ENCODE measurements around the gene FOXP1. TPM values are rescaled to one million over a fixed set of nuclear protein-coding genes. Genes with fewer than 3 reads are reported as not detected.

Gene FOXP1
- total and polyA plus RNA-seq, 7 experiments from 2014 or later: 104 to 537 (median 444) TPM

DNA sequence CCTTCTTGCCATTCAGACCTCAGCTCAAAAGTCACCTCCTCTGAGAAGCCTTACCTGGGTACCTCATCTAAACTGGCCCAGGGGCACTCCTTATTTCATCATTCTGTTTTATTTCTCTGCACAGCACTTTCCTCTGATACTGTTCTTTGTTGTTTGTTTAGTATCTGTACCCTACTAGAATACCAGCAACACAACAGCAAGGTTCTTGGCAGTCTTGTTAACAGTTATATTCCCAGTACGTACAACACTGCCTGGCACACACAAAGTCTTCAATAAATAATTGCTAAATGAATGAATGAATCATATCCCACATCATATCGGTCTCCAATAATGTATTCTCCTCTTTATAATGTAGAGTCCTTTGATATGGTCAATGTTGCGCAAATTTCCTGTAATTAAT is 188.1 kb downstream of the FOXP1 start:
- ChIA-PET CTCF (interaction anchor here (1.0 kb wide), 1 partner anchor 82 kb away, joined by 5 read pairs; no protein-coding TSS in a partner anchor), POLR2A (interaction anchor here (0.7 to 1.1 kb wide), 3 partner anchors 9 to 86 kb away, joined by 3 to 5 read pairs (median 3); no protein-coding TSS in a partner anchor)
- Mint-ChIP-seq H3K36me3 (peaks cover 4 to 12% (median 7%) of the 10 kb centered on the region in 5 donors), H3K27ac (peak overlapping the region in 8 of 9 donors; percentile 70 to 92 (median 84)), H3K4me3 (peak overlapping the region in 6 of 10 donors; percentile 13 to 71 (median 38)), H3K9me3 (no peaks in the 10 kb centered on the region), H3K4me1 (peaks cover 33 to 95% (median 84%) of the 10 kb centered on the region in 7 donors), H3K27me3 (peaks cover 0 to 46% (median 0%) of the 10 kb centered on the region in 5 donors)
- no peak for DNase-seq
- no peaks in the 10 kb centered on the region for H3K27me3 ChIP-seq (ENCODE audit: control insufficient read depth in 2 of 2, insufficient read depth in 2 of 2, low read length in 2 of 2)
- H3K9me3 ChIP-seq (ENCODE audit: control insufficient read depth in 2 of 3, low read length in 3 of 3): no peaks in the 10 kb centered on the region
- peaks cover 52 to 80% of the 10 kb centered on the region in 2 donors for H3K4me1 ChIP-seq (ENCODE audit: control insufficient read depth in 2 of 2, insufficient read depth in 2 of 2, low read length in 2 of 2)
- H3K36me3 ChIP-seq (ENCODE audit: control insufficient read depth in 2 of 3, insufficient read depth in 3 of 3, low read length in 3 of 3): no peaks in the 10 kb centered on the region
- H3K4me3 ChIP-seq (ENCODE audit: low read length): no peak overlapping the region
- intact Hi-C loops (cut with micrococcal nuclease): loop anchor here (5.0 to 10.0 kb wide), 4 partner anchors 33 to 331 kb away; partner anchors contain the start of gene FOXP1 (in 1 of the 2)
- no peak for ATAC-seq
- peak overlapping the region; percentile 52 for H3K27ac ChIP-seq (ENCODE audit: low read depth, low read length)

DNA sequence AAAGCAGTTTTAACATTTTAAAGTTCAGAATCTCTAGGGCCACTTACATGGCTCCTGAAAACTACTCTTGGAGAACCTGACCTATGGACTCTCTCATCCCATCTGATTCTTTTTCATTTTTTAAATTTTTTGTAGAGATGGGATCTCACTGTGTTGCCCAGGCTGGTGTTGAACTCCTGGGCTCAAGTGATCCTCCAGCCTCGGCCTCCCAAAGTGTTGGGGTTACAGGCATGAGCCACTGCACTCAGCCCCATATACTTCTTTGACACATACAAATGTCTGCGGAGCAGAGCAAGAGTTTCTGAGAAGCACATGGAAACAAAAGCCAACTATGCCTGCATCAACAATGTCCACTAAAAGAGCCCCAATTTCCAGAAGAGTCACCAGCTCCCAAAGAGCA is 189.8 kb downstream of the FOXP1 start:
- H3K4me1 Mint-ChIP-seq: peaks cover 39 to 93% (median 85%) of the 10 kb centered on the region in 7 donors
- Histone ChIP-seq H3K27ac (ENCODE audit: low read depth, low read length) (peak overlapping the region; percentile 37), H3K36me3 (ENCODE audit: control insufficient read depth in 2 of 3, insufficient read depth in 3 of 3, low read length in 3 of 3) (no peaks in the 10 kb centered on the region), H3K4me3 (ENCODE audit: low read length) (no peak overlapping the region), H3K4me1 (ENCODE audit: control insufficient read depth in 2 of 2, insufficient read depth in 2 of 2, low read length in 2 of 2) (peaks cover 46 to 73% of the 10 kb centered on the region in 2 donors), H3K27me3 (ENCODE audit: control insufficient read depth in 2 of 2, insufficient read depth in 2 of 2, low read length in 2 of 2) (no peaks in the 10 kb centered on the region), H3K9me3 (ENCODE audit: control insufficient read depth in 2 of 3, low read length in 3 of 3) (no peaks in the 10 kb centered on the region)
- no peaks in the 10 kb centered on the region for H3K9me3 Mint-ChIP-seq
- CTCF ChIA-PET: no interaction called here
- intact Hi-C loops (cut with micrococcal nuclease): loop anchor here (5.0 to 10.0 kb wide), 8 partner anchors 86 to 329 kb away; partner anchors contain the start of gene FOXP1 (in 2 of the 2)
- H3K4me3 Mint-ChIP-seq: peak overlapping the region in 3 of 10 donors; percentile 22 to 30 (median 27)
- POLR2A ChIA-PET: interaction anchor here (0.6 kb wide), 1 partner anchor 309 kb away, joined by 3 read pairs; no protein-coding TSS in a partner anchor
- H3K27me3 Mint-ChIP-seq: peaks cover 0 to 41% (median 0%) of the 10 kb centered on the region in 5 donors
- no peak for DNase-seq
- H3K36me3 Mint-ChIP-seq: peaks cover 5 to 12% (median 7%) of the 10 kb centered on the region in 5 donors
- H3K27ac Mint-ChIP-seq: peak overlapping the region in 8 of 9 donors; percentile 67 to 92 (median 80)
- no peak for ATAC-seq

DNA sequence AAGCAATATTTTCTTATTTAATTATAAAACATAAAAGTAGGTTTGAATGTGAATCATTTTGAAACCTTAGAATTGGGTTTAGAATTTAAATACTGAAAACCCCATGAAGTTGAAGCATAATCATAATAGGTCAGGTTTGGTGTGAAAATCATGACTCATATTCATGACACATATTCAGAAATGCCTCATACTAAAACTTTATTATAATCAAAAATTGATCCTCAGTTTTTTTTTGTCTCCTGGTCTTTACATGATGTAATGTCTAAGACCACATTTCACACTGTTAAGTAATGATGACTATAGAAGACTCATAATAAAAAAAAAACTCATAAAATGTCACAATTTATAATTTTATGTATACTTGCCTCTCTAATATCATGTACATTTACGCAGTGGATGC is 190.4 kb downstream of the FOXP1 start:
- H3K9me3 ChIP-seq (ENCODE audit: control insufficient read depth in 2 of 3, low read length in 3 of 3): no peaks in the 10 kb centered on the region
- DNase-seq (no peak), ATAC-seq (no peak)
- peaks cover 5 to 12% (median 7%) of the 10 kb centered on the region in 5 donors for H3K36me3 Mint-ChIP-seq
- peaks cover 40 to 74% of the 10 kb centered on the region in 2 donors for H3K4me1 ChIP-seq (ENCODE audit: control insufficient read depth in 2 of 2, insufficient read depth in 2 of 2, low read length in 2 of 2)
- peaks cover 33 to 93% (median 85%) of the 10 kb centered on the region in 7 donors for H3K4me1 Mint-ChIP-seq
- no peaks in the 10 kb centered on the region for H3K27me3 ChIP-seq (ENCODE audit: control insufficient read depth in 2 of 2, insufficient read depth in 2 of 2, low read length in 2 of 2)
- peak overlapping the region in 6 of 9 donors; percentile 19 to 92 (median 75) for H3K27ac Mint-ChIP-seq
- intact Hi-C loops (cut with micrococcal nuclease): loop anchor here (5.0 to 10.0 kb wide), 8 partner anchors 86 to 328 kb away; partner anchors contain the start of gene FOXP1 (in 2 of the 2)
- POLR2A ChIA-PET: no interaction called here
- H3K4me3 ChIP-seq (ENCODE audit: low read length): no peak overlapping the region
- H3K27me3 Mint-ChIP-seq: peaks cover 0 to 36% (median 0%) of the 10 kb centered on the region in 5 donors
- no peaks in the 10 kb centered on the region for H3K36me3 ChIP-seq (ENCODE audit: control insufficient read depth in 2 of 3, insufficient read depth in 3 of 3, low read length in 3 of 3)
- no peaks in the 10 kb centered on the region for H3K9me3 Mint-ChIP-seq
- H3K27ac ChIP-seq (ENCODE audit: low read depth, low read length): peak overlapping the region; percentile 10
- H3K4me3 Mint-ChIP-seq: no peak overlapping the region
- CTCF ChIA-PET: no interaction called here

GRCh38 chr3:71392251-71392650 is 191.3 kb downstream of the FOXP1 start:
- Histone ChIP-seq H3K9me3 (ENCODE audit: control insufficient read depth in 2 of 3, low read length in 3 of 3) (no peaks in the 10 kb centered on the region), H3K27me3 (ENCODE audit: control insufficient read depth in 2 of 2, insufficient read depth in 2 of 2, low read length in 2 of 2) (no peaks in the 10 kb centered on the region), H3K27ac (ENCODE audit: low read depth, low read length) (peak overlapping the region; percentile 81), H3K36me3 (ENCODE audit: control insufficient read depth in 2 of 3, insufficient read depth in 3 of 3, low read length in 3 of 3) (no peaks in the 10 kb centered on the region), H3K4me3 (ENCODE audit: low read length) (no peak overlapping the region), H3K4me1 (ENCODE audit: control insufficient read depth in 2 of 2, insufficient read depth in 2 of 2, low read length in 2 of 2) (peaks cover 31 to 72% of the 10 kb centered on the region in 2 donors)
- peaks cover 5 to 12% (median 7%) of the 10 kb centered on the region in 5 donors for H3K36me3 Mint-ChIP-seq
- H3K27me3 Mint-ChIP-seq: peaks cover 0 to 31% (median 0%) of the 10 kb centered on the region in 5 donors
- H3K4me1 Mint-ChIP-seq: peaks cover 25 to 93% (median 83%) of the 10 kb centered on the region in 7 donors
- DNase-seq: peak in 1 of 9 donors; percentile 23
- H3K9me3 Mint-ChIP-seq: no peaks in the 10 kb centered on the region
- POLR2A ChIA-PET: interaction anchor here (0.6 to 1.7 kb wide), 4 partner anchors 10 to 25 kb away, joined by 3 to 4 read pairs (median 4); no protein-coding TSS in a partner anchor
- peak; percentile 61 for ATAC-seq
- H3K27ac Mint-ChIP-seq: peak overlapping the region in 8 of 9 donors; percentile 83 to 99 (median 92)
- peak overlapping the region in 7 of 10 donors; percentile 49 to 88 (median 83) for H3K4me3 Mint-ChIP-seq
- CTCF ChIA-PET: no interaction called here
- intact Hi-C loops (cut with micrococcal nuclease): loop anchor here (5.0 to 10.0 kb wide), 8 partner anchors 85 to 327 kb away; partner anchors contain the start of gene FOXP1 (in 2 of the 2)

DNA sequence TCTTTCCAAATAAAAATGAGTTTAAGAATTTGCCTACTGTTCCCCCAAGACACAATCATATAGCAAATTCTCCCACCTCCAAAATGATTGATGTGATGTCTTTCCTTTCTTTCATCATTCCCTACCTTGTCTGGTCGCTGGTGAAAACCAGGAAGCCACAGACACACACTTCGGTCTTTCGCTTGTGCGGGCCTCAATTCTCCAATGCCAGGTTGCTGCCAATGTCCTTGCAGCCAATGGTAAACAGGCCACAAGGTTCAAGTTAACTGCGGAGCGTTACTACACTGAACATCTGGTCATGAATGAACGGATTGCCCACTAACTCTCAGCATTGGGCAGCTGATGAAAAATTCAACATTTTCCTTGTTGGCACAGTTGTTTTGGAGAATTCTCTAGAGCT is 192.2 kb downstream of the FOXP1 start:
- no peak overlapping the region for H3K4me3 ChIP-seq (ENCODE audit: low read length)
- ATAC-seq: no peak
- ChIA-PET POLR2A (interaction anchor here (0.7 to 2.4 kb wide), 6 partner anchors 9 to 105 kb away, joined by 3 to 9 read pairs (median 4); no protein-coding TSS in a partner anchor), CTCF (interaction anchor here (0.5 kb wide), 1 partner anchor 837 kb away, joined by 5 read pairs; no protein-coding TSS in a partner anchor)
- Mint-ChIP-seq H3K27ac (peak overlapping the region; percentile 20 to 99 (median 90)), H3K27me3 (peaks cover 0 to 31% (median 0%) of the 10 kb centered on the region in 5 donors), H3K4me1 (peaks cover 23 to 93% (median 83%) of the 10 kb centered on the region in 7 donors), H3K9me3 (no peaks in the 10 kb centered on the region), H3K4me3 (peak overlapping the region in 9 of 10 donors; percentile 60 to 88 (median 83)), H3K36me3 (peaks cover 5 to 16% (median 8%) of the 10 kb centered on the region in 5 donors)
- H3K27me3 ChIP-seq (ENCODE audit: control insufficient read depth in 2 of 2, insufficient read depth in 2 of 2, low read length in 2 of 2): no peaks in the 10 kb centered on the region
- H3K9me3 ChIP-seq (ENCODE audit: control insufficient read depth in 2 of 3, low read length in 3 of 3): no peaks in the 10 kb centered on the region
- intact Hi-C loops (cut with micrococcal nuclease): loop anchor here (2.0 to 10.0 kb wide), 12 partner anchors 21 to 327 kb away; partner anchors contain the start of gene FOXP1 (in 2 of the 2)
- no peaks in the 10 kb centered on the region for H3K36me3 ChIP-seq (ENCODE audit: control insufficient read depth in 2 of 3, insufficient read depth in 3 of 3, low read length in 3 of 3)
- peak overlapping the region; percentile 81 for H3K27ac ChIP-seq (ENCODE audit: low read depth, low read length)
- H3K4me1 ChIP-seq (ENCODE audit: control insufficient read depth in 2 of 2, insufficient read depth in 2 of 2, low read length in 2 of 2): peaks cover 29 to 74% of the 10 kb centered on the region in 2 donors
- no peak for DNase-seq

DNA sequence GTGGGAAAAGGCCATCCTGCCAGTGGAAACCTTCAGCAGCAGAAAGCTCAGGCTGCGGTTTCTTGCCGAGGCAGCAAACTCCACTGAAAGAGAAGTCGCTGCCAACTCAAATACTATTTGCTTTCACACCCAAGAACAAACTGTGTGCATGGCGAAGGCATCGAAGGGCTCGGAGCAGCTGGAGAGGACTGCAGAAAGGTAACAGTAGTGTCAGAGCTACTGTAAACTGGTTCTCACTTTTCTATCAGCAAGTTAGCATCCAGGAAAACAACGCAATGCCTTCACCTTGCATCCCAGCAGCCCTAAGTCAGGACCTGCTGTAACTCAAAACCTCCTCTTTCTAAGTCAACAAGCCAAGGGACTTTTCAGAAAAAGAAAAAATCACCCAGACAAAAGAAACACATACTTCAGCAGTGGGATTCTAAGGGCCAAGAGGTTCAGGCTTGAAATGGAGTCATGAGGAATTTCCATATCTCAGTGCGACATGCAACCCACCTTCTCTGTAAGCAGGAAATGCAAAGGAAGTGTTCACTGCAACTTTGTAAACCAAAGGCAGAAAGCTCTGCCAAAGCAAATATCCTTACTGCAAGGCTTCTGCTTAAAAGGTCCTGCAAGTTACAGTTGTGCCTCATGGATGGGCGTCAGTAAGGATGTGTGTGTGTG is 193.5 kb downstream of the FOXP1 start:
- Histone ChIP-seq H3K9me3 (ENCODE audit: control insufficient read depth in 2 of 3, low read length in 3 of 3) (no peaks in the 10 kb centered on the region), H3K36me3 (ENCODE audit: control insufficient read depth in 2 of 3, insufficient read depth in 3 of 3, low read length in 3 of 3) (no peaks in the 10 kb centered on the region), H3K27me3 (ENCODE audit: control insufficient read depth in 2 of 2, insufficient read depth in 2 of 2, low read length in 2 of 2) (no peaks in the 10 kb centered on the region), H3K27ac (ENCODE audit: low read depth, low read length) (peak overlapping the region; percentile 81), H3K4me3 (ENCODE audit: low read length) (peak overlapping the region; percentile 51), H3K4me1 (ENCODE audit: control insufficient read depth in 2 of 2, insufficient read depth in 2 of 2, low read length in 2 of 2) (peaks cover 29 to 74% of the 10 kb centered on the region in 2 donors)
- Mint-ChIP-seq H3K4me3 (peak overlapping the region; percentile 68 to 88 (median 83)), H3K36me3 (peaks cover under 1 to 12% (median 5%) of the 10 kb centered on the region in 5 donors), H3K27ac (peak overlapping the region; percentile 75 to 99 (median 90)), H3K9me3 (no peaks in the 10 kb centered on the region), H3K27me3 (peaks cover 0 to 22% (median 0%) of the 10 kb centered on the region in 5 donors), H3K4me1 (peaks cover 27 to 93% (median 83%) of the 10 kb centered on the region in 7 donors)
- intact Hi-C loops (cut with micrococcal nuclease): loop anchor here (1.0 to 10.0 kb wide), 14 partner anchors 8 to 325 kb away; partner anchors contain the start of gene FOXP1 (in 2 of the 2)
- ATAC-seq (peak; percentile 55), DNase-seq (peak in 8 of 9 donors; percentile 25 to 67 (median 49))
- POLR2A ChIA-PET: interaction anchor here (0.6 to 3.6 kb wide), 9 partner anchors 8 to 106 kb away, joined by 3 to 21 read pairs (median 4); no protein-coding TSS in a partner anchor
- CTCF ChIA-PET: interaction anchor here (0.7 kb wide), 1 partner anchor 75 kb away, joined by 3 read pairs; no protein-coding TSS in a partner anchor

Measured in naive thymus-derived CD4-positive, alpha-beta T cell (primary cell).